HG03097 (cell line): ENCODE results near the gene PLPP2.

ENCODE experiments used
- ATAC-seq: cut with Tn5 transposase; IDR thresholded peaks from one replicate; pipeline ENCODE4 v1.9.1; 2021; ENCODE audit not compliant: unreplicated experiment, low FRiP score

Gene PLPP2

DNA sequence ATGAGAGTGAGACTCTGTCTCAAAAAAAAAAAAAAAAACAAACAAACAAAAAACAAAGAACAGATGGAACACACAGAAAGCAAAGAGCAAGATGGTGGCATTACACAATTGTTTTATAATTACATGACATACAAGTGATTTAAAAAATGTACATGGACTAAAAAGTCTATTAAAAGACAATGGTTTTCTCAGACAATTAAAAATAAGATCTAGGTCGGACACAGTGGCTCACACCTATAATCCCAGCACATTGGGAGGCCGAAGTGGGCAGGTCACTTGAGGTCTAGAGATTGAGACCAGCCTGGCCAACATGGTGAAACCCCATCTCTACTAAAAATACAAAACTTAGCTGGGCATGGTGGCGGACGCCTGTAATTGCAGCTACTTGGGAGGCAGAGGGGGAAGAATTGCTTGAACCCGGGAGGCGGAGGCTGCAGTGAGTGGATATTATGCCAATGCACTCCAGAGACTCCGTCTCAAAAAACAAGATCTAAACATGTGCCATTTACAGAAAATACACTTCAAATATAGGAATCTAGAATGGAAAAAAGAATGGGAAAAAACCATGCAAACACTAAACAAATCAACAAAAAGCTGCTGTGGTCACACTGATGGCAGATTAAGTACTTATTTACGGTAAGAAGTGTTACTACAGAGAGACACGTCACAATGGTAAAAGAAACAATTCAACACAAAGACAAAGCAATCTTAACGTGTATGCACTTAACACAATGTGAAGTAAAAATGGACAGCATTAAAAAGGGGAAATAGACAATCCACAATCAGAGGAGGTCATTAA, 26.7 kb upstream of the PLPP2 start:
- no peak for ATAC-seq

DNA sequence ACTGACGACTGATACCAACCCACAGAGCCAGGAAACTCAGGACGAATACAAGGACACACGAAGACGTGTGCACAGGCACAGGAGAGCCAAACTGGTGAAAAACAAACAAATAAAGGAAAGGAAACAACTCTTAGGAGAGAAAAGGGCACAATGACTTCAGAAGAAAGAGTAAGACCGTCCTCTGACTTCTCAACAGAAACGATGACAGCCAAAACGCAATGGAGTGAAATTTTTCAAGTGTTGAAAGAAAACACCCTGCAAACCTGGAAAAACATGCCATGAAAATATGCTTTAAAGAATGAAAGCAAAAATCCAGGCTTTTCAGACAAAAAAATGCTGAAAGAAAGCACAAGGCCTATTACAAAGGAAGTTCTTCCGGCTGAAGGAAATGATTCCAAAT, 24.6 kb upstream of the PLPP2 start:
- ATAC-seq = no peak

DNA sequence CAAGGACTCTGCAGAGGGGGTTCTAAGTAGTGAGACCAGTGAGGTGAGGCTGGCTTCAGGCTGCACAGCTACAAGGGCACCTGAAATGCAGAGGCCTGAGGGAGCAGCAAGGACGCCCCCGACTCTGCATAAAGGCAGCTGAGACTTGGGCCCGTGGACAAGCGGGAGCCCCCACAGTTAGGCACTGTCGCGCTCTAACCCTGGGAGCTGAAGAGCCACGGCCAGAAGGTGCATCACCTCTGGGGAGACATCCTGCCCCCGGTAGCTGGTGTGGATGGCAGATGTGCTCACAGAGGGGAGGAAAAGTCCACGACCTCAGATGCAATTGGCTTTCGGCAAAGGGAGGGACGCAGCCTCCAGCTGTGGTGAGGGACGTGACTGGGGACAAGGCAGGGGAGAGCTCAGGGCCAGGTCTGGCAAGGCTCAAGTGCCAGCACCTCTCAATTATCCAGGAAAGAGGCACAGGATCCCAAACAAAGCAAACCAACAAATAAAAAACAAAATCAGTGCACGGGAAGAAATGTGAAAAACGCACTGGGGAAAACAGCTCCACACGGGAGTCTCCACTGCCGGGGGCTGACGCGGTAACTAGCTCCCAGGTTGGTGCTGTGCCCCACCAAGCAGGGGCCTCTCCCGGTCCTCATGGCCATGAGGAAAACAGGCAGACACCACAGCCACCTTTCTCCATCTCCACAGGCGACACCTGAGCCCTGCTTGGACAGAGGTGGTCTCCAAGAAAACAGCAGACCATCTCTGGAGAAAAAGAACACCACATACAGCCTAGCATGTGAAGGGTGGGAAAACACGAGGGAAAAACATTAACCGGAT, 23.0 kb upstream of the PLPP2 start:
- ATAC-seq = no peak

DNA sequence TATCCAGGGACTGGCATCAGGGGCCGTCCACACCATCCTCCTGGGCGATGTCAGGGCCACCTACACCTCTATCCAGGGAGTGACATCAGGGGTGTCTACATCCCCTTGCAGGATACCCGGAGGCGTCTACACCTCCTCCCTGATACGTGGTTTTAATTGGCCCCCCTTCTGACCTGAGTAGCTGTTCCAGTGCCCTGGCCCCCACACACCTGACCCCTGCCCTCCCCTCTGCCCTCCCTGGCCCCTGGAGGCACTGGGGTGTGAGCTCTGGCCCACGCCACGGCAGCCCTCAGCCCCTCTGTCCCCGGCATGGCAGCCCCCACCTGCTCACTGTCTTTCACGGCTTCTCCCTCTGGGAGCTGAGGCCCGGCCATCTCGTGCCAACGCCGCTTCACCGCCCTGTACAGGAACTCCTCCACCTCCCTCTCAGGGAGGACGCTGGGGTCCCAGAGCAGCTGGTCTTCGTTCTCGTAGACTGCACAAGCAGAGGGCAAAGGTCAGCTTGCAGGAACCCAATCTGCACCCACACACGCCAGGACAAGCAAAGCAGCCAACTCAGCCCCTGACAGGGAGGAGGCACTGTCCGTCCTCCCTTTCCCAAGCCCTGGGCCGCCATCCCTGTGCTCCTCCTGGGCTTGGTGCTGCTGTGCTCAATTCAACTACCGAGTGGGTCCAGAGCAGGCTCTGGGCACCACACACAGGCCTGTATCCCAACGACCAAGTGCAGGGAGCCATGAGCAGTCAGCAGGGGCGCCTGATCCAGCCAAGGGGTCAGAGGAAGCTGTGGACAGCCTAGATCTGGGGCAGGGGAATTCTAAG, 22.2 kb upstream of the PLPP2 start:
- ATAC-seq = no peak

DNA sequence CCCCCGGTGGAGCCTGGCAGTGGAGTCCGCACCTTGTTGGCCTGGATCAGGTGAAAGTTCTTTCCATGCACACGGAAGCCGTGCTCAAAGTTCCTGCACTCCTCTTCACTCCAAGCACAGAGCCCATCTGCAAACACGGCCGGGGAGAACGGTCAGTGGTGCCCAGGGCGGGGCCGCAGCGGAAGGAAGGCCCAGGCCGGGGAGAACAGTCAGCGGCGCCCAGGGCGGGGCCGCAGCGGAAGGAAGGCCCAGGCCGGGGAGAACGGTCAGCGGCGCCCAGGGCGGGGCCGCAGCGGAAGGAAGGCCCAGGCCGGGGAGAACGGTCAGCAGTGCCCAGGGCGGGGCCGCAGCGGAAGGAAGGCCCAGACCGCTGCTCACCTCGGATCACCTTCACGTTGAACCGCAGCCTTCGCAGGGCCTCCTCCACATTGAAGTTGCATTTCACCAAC, 20.6 kb upstream of the PLPP2 start:
- no peak for ATAC-seq

DNA sequence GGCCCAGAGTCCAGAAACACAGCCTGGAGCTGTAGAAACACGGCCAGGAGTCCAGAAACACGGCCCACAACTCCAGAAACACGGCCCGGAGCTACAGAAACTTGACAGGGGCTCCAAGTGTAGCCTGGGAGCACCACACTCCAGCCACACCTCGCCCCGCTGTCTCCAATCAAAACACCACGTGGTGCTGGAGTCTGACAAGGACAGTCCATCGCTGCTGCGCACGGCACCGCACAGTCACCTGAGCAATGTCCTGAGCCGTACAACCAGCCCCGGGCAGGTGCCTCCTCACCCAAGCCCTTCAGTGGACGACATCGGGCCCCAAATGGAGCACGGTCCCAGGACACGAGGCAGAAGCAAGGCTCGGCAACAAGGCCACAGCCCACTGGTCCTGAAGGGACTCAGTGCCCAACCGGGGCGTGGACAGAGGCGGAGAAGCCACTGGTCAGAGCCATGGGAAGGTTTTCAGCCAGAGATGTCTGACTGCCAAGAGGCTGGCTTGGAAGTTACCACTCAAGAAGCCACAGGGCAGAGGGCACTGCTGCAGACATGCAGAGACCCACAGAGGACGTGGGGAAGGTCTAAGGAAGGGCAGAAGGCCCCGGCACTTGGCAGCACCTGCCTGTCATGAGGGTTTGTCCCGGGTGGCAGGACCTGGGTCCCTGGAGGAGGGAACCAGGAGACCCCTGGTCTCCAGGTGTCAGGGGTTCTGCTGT, 19.7 kb upstream of the PLPP2 start:
- no peak for ATAC-seq

DNA sequence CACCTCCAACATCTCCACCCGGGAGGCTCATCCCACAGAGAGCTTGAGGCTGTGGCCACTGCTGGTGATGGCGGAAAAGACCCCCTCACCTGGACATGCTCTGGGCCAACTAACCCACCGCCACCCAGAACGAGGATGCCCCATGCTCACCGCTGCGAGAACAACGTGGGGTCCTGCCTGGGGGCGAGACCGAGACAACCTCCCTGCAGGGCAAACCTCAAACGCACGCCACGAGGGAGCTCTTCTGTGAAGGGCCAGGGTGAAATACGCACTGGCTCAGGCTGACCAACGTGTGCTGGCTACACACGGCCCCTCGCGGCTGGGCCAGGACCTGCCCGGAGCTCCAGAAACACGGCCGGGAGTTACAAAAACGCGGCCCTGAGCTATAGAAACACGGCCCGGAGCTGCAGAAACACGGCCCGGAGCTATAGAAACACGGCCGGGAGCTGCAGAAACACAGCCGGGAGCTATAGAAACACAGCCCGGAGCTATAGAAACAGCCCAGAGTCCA, 19.0 kb upstream of the PLPP2 start:
- ATAC-seq = no peak

DNA sequence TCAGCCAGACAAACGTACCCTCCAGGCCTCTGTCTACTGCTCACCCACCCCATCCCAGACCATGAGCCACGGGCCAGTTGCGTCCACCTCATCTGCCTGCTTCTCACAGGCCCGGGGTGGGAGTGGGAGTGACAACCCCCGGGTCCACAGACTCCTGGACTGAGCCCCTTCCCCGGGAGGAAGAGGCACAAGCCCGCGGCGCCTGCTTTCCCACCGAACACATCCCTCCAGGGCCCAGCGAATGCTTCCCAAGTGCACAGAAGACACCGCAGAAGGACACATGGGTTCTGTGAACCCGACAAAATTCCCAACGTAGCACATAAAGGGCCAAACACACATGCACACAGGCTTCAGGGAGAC, 18.0 kb upstream of the PLPP2 start:
- ATAC-seq = no peak

DNA sequence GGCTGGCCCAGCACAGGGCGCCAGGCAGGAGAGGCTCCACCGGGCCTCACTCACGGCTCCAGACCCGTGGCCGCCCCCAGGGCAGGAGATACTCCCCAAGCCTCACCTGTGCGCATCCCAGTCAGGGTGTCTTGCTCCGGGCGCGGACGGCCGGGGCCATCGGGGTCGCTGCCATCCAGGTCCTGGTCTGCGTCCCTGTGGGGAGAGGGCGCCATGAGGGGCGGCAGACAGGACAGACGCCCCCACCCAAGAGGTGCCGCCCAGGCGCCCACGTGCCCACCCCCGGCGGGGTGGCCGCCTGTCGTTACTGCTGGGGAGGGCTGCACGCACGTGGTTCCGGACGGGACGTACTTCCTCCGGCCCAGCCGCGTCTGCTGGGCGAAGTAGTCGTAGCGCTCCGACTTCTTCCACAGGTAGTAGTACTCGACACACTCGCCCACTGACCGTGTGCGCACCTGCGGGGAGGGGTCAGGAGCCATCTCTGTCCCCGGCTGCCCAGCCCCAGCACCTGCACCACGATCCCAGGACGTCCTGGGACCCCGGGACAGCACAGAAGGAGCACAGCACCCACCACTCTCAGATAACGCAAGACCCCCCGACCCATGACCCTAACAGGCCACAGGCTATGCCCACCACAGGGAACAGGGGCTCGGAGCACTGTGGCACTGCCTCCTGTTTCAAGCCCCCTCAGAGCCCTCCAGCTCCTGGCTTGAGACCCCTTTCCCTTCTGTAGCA, 17.4 kb upstream of the PLPP2 start:
- no peak for ATAC-seq

DNA sequence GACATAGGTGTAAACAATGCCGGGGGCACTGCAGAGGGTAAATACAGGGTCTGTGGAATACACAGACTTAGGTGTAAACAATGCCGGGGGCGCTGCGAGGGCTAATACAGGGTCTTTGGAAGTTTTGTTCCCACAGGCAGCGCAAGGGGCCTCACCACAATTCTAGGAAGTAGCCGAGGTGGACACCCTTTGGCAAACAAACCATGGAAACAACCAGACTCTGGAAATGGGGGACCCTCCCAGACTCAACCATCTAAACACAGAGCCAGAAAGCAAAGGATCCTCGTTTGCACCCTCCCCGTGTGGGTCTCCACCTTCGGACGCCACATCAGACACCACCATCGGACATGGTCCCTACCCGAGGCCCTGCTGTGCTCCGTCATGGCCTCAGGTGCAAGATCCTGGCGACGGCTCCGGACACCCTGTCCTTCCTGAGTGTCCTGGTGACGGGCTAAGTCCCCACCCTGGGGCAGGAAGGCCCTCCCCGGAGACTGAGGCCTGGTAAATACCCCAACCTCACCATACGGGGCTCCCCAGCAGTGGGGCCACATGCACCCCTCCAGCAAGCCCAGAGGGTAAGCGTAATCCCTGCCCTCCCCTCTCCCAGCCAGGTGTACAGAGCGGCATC, 16.7 kb upstream of the PLPP2 start:
- ATAC-seq = no peak

DNA sequence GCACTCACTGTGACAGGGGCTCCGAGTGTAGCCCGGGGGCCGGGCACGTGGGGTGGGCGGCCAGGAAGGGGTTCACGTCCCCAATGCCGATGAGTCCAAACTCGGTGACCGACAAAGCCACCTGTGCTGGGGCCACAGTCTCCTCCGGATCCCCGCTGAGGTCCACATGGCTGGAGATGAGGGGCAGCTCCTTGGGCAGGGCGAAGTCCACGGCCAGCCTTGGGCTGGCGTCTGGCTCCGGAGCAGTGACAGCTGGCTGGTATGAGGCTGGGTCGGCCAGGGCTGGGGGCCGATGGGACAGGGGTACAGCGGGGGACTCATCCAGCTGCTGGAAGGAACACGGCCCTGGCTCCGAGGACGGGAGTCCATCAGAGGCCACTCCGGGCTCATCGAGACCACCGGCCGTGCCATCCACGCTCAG, 15.9 kb upstream of the PLPP2 start:
- no peak for ATAC-seq

DNA sequence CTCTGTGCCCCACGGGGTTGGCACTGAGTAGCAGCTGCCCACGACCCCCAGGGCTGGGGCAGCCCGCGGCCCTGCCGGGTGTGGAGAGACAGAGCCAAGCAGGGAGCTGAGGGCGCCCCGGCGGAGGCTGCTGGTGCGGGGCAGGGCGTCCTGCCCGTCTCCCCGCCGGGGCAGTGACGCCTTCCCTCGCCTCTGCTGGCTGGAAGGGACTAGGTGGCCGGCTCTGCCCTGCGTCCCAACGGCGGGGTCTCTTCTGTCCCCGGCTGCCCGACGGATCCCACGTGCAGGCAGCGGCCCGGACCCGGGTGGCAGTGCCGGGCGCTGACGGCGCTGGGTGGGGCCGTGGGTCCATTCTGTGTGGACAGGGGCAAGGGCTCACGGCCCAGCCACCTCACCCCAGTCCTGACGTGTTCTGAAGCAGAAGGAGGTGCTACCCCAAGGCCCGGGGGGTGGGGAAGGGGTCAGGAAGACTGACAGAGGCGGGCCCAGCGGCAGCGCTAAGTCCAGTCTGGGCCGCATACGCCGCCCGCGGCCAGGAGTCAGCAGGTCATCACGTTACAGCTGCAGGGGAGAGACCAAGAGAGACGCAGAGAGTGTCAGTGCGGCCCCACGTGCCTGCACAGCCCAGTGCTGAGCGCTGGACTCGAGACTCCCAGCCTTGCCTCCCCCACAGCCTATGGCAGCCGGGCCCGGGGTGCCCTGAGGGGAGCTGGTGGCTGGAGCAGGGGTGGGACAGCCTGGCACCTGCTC, 15.1 kb upstream of the PLPP2 start:
- no peak for ATAC-seq

DNA sequence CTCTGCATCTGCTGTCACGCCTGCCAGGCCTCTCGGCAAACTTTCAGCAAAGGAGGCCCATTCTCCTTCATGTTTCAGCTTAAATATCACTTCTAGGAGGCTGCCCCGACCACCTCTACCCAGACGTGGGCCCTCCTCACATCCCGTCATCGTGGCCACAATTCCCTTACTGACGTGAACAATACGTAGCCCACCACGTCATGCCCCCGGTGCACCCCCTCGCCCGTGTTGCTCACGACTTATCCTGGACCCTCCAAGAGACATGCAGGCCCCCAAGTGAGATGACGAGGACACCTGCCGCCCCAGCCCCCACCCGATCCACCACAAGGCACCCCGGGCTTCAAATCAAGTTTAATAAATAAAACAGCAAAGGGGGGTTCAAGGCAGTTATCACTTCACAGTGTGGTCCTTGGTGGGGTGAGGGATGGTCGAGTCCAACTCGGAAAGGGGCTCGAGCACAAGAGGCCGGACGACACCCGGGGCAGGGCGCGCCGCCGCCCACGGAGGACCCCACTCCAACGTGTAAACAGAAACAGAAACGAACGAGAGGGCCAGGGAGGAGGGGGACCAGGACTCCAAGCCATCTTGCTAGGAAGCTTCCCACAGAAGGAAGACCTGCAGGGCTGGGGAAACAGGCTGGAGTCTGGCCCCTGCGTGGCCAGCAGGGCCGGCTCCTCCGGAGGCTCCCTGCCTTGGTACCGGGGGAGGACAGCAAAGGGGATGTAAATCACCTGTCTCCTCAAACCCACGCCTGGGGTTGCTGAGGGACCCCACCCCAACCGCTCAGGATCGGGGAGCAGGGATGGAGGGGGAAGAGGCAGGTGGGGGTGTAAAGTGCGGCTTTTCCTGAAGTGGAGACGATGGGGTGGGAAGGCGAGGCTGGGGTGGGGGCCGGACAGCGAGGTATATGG, 14.3 kb upstream of the PLPP2 start:
- ATAC-seq = no peak

DNA sequence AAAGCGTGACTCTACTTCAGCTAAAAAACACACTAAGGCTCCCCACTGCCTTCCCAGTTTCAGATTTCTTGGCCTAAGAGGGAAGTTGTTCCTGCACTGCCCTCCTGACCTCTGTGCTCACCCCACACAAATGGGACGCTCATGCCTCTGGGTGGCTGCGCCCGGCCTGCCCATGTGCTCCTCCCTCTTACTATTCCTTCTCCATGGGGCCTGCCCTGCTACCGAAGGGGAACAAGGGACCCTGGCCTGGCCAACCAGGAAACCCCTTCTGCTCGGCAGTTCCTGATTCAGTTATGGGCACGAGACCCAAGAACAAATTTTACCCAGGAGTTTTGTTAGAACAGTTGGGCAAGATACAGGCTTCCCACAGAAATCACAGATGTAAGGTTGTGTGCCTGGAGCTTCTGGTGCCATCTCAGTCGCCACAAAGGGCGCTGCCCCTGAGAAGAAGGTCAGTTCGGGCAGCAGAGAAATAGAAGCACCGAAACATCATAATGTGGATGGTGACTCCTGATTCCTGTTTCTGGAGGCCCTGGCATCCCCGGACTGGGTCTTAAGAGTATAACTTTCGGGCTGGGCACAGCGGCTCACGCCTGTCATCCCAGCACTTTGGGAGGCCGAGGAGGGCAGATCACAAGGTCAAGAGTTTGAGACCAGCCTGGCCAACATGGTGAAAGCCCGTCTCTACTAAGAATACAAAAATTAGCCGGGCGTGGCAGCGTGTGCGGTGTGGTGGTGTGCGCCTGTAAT, 5.4 kb upstream of the PLPP2 start:
- no peak for ATAC-seq

DNA sequence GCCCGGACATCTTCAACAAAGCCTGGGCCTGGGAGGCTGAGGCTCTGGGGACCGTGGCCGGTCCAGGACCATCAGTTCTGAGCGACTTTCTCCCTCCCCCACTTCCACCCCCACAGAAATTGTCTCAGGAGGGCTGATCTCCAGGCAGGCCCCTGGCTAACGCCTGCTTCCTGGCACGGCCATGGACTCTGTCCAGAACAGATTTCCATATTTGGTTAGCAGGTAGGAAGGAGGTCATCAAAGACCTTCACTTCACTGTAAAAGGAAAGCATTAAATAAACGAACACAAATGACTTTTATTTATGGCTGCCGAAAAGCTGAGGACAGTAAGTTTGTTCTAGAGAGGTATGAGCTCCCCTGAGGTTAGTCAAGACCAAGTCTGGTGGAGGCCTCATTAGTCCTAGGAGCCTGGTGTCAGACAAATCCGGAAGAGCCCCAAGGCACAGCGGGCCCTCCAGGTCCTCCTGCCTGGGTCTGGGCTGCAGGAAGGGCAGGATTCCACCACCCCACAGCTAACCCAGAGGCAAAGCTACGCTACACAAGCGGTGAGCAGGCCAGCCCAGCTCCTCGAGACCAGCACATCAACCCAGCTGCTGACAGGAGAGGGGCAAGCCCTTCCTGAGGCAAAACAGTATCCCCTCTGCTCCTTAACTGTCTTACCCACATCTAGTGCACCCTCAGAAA, 4.6 kb upstream of the PLPP2 start:
- no peak for ATAC-seq
